Measurements from ENCODE around the gene PDZRN3.

PDZRN3 gene

GRCh38 chr3:73511571-73512525 lies 112.9 kb downstream of the PDZRN3 start:
- DNase-seq = no peak

- no peak for DNase-seq
Observed at GRCh38 chr3:73510784-73511183, 114.0 kb downstream of the PDZRN3 start.

GRCh38 chr3:73510334-73510733 lies 114.4 kb downstream of the PDZRN3 start:
- no peak for DNase-seq

- DNase-seq = no peak
Observed at GRCh38 chr3:73509816-73510215, 114.9 kb downstream of the PDZRN3 start.

GRCh38 chr3:73509066-73509465 lies 115.7 kb downstream of the PDZRN3 start:
- DNase-seq = no peak

- DNase-seq = no peak
Observed at GRCh38 chr3:73508330-73508954, 116.3 kb downstream of the PDZRN3 start.

- DNase-seq = no peak
Observed at GRCh38 chr3:73504852-73505251, 119.9 kb downstream of the PDZRN3 start.

- no peak for DNase-seq
Observed at GRCh38 chr3:73504239-73504638, 120.5 kb downstream of the PDZRN3 start.

GRCh38 chr3:73503781-73504180 lies 121.0 kb downstream of the PDZRN3 start:
- no peak for DNase-seq

GRCh38 chr3:73502609-73503583 lies 121.8 kb downstream of the PDZRN3 start:
- DNase-seq = no peak

GRCh38 chr3:73500321-73500720 lies 124.4 kb downstream of the PDZRN3 start:
- no peak for DNase-seq

GRCh38 chr3:73499787-73500186 lies 125.0 kb downstream of the PDZRN3 start:
- no peak for DNase-seq

GRCh38 chr3:73498764-73499622 lies 125.7 kb downstream of the PDZRN3 start:
- DNase-seq = no peak

GRCh38 chr3:73497646-73498406 lies 126.9 kb downstream of the PDZRN3 start:
- DNase-seq = no peak

- no peak for DNase-seq
Observed at GRCh38 chr3:73493543-73494308, 131.0 kb downstream of the PDZRN3 start.

- no peak for DNase-seq
Observed at GRCh38 chr3:73492186-73492585, 132.6 kb downstream of the PDZRN3 start.

- no peak for DNase-seq
Observed at GRCh38 chr3:73491287-73491662, 133.5 kb downstream of the PDZRN3 start.

- DNase-seq = no peak
Observed at GRCh38 chr3:73490453-73491286, 134.1 kb downstream of the PDZRN3 start.

GRCh38 chr3:73485877-73486330 lies 138.8 kb downstream of the PDZRN3 start:
- DNase-seq = no peak
